PC-9 (cell line): Measurements from ENCODE around the gene KDM4B. TPM values are rescaled to one million over a fixed set of nuclear protein-coding genes. Genes with fewer than 3 reads are reported as not detected.

Experiments used
- BruUV-seq: library from RNA; stranded (reverse); fragments of 400-500 nt; replicated peaks from 2 replicates; lab custom pipeline; 2021; lab: Mats Ljungman, UMichigan
- CTCF ChIA-PET: fragments of 300-600 bp; sonication (Branson Sonifier 250); formaldehyde crosslinking; loops from one replicate; lab custom pipeline; 2022; ENCODE audit warnings: antibody characterized with exemption; lab: Charles Lee
- POLR2A ChIA-PET: fragments of 300-600 bp; sonication (Branson Sonifier 250); formaldehyde crosslinking; loops from one replicate; lab custom pipeline; 2022; ENCODE audit warnings: antibody characterized with exemption; ENCODE audit not compliant: unreplicated experiment; lab: Charles Lee
- DNase-seq, 2 experiments: peaks; one replicate each; pipeline versions ENCODE4 v3.0.0 to v3.0.0-alpha.2; 2015 to 2022; ENCODE audit warnings: mixed read lengths in 1 of 2
- H2AFZ ChIP-seq: fragments of 200-600 bp; sonication (generic); 2 replicates; pipeline ENCODE4 v1.8.1; 2017; ENCODE audit warnings: antibody characterized with exemption
- H3F3A ChIP-seq: fragments of 200-600 bp; sonication (generic); 2 replicates; pipeline ENCODE4 v1.8.1; 2017; ENCODE audit warnings: antibody characterized with exemption, mild to moderate bottlenecking, low read depth; ENCODE audit not compliant: insufficient read depth
- H3K27ac ChIP-seq: fragments of 200-600 bp; sonication (generic); 2 replicates; pipeline ENCODE4 v1.6.1; 2016; ENCODE audit warnings: mixed run types
- H3K27me3 ChIP-seq: fragments of 200-600 bp; sonication (generic); 2 replicates; pipeline ENCODE4 v1.6.1; 2016; ENCODE audit warnings: low read depth, mixed run types; ENCODE audit not compliant: insufficient read depth
- H3K36me3 ChIP-seq: fragments of 200-600 bp; sonication (generic); 2 replicates; pipeline ENCODE4 v1.6.1; 2016; ENCODE audit warnings: low read depth, mixed run types
- H3K4me1 ChIP-seq: fragments of 200-600 bp; sonication (generic); replicated peaks from 2 replicates; pipeline ENCODE4 v1.6.1; 2016; ENCODE audit warnings: mixed run types; ENCODE audit not compliant: insufficient read depth
- H3K4me2 ChIP-seq: fragments of 200-600 bp; sonication (generic); 2 replicates; pipeline ENCODE4 v1.6.1; 2017; ENCODE audit warnings: mixed run types
- H3K4me3 ChIP-seq: fragments of 200-600 bp; sonication (generic); 2 replicates; pipeline ENCODE4 v1.6.1; 2016; ENCODE audit warnings: mixed run types
- H3K79me2 ChIP-seq: fragments of 200-600 bp; sonication (generic); 2 replicates; pipeline ENCODE4 v1.6.1; 2017; ENCODE audit warnings: low read depth, mixed run types
- H3K9me2 ChIP-seq: fragments of 200-600 bp; sonication (generic); 2 replicates; pipeline ENCODE4 v1.8.1; 2017; ENCODE audit warnings: mild to moderate bottlenecking; ENCODE audit not compliant: insufficient read depth
- H3K9me3 ChIP-seq: fragments of 200-600 bp; sonication (generic); 2 replicates; pipeline ENCODE4 v1.8.1; 2016; ENCODE audit warnings: low read depth; ENCODE audit not compliant: insufficient read depth
- H4K20me1 ChIP-seq: fragments of 200-600 bp; sonication (generic); 2 replicates; pipeline ENCODE4 v1.8.1; 2017; ENCODE audit not compliant: insufficient read depth
- CTCF ChIP-seq: fragments of 200-600 bp; sonication (generic); conservative IDR thresholded peaks from 2 replicates; pipeline ENCODE4 v1.6.1; 2017; ENCODE audit warnings: mixed run types, antibody characterized with exemption, mild to moderate bottlenecking, moderate library complexity
- EZH2 ChIP-seq: fragments of 200-600 bp; sonication (generic); IDR thresholded peaks from 2 replicates; pipeline ENCODE4 v1.8.0; 2017; ENCODE audit warnings: antibody characterized with exemption, low read depth
- intact Hi-C: fragments of 100-400 bp; cut with micrococcal nuclease; formaldehyde crosslinking; loops from one replicate; pipeline ENCODE4 v1.10.0; 2022; ENCODE audit not compliant: unreplicated experiment
- total RNA-seq: library from RNA; stranded (reverse); gene quantifications from 2 replicates; pipeline ENCODE4 v1.2.3, GENCODE V29; 2021

Gene KDM4B
- total RNA-seq, 1 experiment from 2014 or later = 19.5 TPM

- Histone ChIP-seq H3K79me2 (no peaks in the 10 kb centered on the region), H2AFZ (no peak overlapping the region), H3K27ac (no peak overlapping the region), H3K9me3 (no peaks in the 10 kb centered on the region), H3K4me1 (no peaks in the 10 kb centered on the region), H3K9me2 (no peaks in the 10 kb centered on the region), H3F3A (no peaks in the 10 kb centered on the region), H4K20me1 (no peaks in the 10 kb centered on the region), H3K4me2 (no peak overlapping the region), H3K27me3 (no peaks in the 10 kb centered on the region), H3K4me3 (no peak overlapping the region), H3K36me3 (no peaks in the 10 kb centered on the region)
- ChIA-PET CTCF (no interaction called here), POLR2A (no interaction called here)
- intact Hi-C loops = no loop called here
- no peak for TF ChIP-seq EZH2
- no TSS peak for BruUV-seq
- no peak for DNase-seq
Measured at GRCh38 chr19:5139583-5140325, 170.8 kb downstream of the KDM4B start.

GRCh38 chr19:5141129-5141849, 172.4 kb downstream of the KDM4B start:
- POLR2A ChIA-PET = no interaction called here
- intact Hi-C loops = no loop called here
- Histone ChIP-seq H3K36me3 (no peaks in the 10 kb centered on the region), H2AFZ (no peak overlapping the region), H3K27ac (no peak overlapping the region), H3K27me3 (no peaks in the 10 kb centered on the region), H3K4me3 (no peak overlapping the region), H3K9me3 (no peaks in the 10 kb centered on the region), H3K4me2 (no peak overlapping the region), H3F3A (no peaks in the 10 kb centered on the region), H3K79me2 (no peaks in the 10 kb centered on the region), H3K4me1 (no peaks in the 10 kb centered on the region), H4K20me1 (no peaks in the 10 kb centered on the region), H3K9me2 (no peaks in the 10 kb centered on the region)
- no peak for DNase-seq
- BruUV-seq = no TSS peak
- CTCF ChIA-PET = no interaction called here
- TF ChIP-seq CTCF = no peak
- no peak for TF ChIP-seq EZH2

GRCh38 chr19:5141850-5142724, 173.2 kb downstream of the KDM4B start:
- Histone ChIP-seq H3K4me2 (no peak overlapping the region), H3K27ac (no peak overlapping the region), H3K9me2 (no peaks in the 10 kb centered on the region), H3K79me2 (no peaks in the 10 kb centered on the region), H3K9me3 (no peaks in the 10 kb centered on the region), H4K20me1 (no peaks in the 10 kb centered on the region), H3K4me1 (no peaks in the 10 kb centered on the region), H3K4me3 (no peak overlapping the region), H3F3A (no peaks in the 10 kb centered on the region), H3K36me3 (no peaks in the 10 kb centered on the region), H3K27me3 (no peaks in the 10 kb centered on the region), H2AFZ (no peak overlapping the region)
- ChIA-PET POLR2A (no interaction called here), CTCF (no interaction called here)
- DNase-seq = no peak
- no TSS peak for BruUV-seq
- intact Hi-C loops = no loop called here
- TF ChIP-seq CTCF = no peak
- no peak for TF ChIP-seq EZH2
